ENCODE measurements around the gene DDX27.
A peak's percentile ranks its signal among the peaks of the same experiment; 100 is the strongest.
"Not testable (repeated sequence)": the region's sequence is repeated elsewhere in the genome, so short reads cannot be mapped to it uniquely, and the experiment has no call there.

Gene DDX27, protein sequence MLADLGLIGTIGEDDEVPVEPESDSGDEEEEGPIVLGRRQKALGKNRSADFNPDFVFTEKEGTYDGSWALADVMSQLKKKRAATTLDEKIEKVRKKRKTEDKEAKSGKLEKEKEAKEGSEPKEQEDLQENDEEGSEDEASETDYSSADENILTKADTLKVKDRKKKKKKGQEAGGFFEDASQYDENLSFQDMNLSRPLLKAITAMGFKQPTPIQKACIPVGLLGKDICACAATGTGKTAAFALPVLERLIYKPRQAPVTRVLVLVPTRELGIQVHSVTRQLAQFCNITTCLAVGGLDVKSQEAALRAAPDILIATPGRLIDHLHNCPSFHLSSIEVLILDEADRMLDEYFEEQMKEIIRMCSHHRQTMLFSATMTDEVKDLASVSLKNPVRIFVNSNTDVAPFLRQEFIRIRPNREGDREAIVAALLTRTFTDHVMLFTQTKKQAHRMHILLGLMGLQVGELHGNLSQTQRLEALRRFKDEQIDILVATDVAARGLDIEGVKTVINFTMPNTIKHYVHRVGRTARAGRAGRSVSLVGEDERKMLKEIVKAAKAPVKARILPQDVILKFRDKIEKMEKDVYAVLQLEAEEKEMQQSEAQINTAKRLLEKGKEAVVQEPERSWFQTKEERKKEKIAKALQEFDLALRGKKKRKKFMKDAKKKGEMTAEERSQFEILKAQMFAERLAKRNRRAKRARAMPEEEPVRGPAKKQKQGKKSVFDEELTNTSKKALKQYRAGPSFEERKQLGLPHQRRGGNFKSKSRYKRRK

DNA sequence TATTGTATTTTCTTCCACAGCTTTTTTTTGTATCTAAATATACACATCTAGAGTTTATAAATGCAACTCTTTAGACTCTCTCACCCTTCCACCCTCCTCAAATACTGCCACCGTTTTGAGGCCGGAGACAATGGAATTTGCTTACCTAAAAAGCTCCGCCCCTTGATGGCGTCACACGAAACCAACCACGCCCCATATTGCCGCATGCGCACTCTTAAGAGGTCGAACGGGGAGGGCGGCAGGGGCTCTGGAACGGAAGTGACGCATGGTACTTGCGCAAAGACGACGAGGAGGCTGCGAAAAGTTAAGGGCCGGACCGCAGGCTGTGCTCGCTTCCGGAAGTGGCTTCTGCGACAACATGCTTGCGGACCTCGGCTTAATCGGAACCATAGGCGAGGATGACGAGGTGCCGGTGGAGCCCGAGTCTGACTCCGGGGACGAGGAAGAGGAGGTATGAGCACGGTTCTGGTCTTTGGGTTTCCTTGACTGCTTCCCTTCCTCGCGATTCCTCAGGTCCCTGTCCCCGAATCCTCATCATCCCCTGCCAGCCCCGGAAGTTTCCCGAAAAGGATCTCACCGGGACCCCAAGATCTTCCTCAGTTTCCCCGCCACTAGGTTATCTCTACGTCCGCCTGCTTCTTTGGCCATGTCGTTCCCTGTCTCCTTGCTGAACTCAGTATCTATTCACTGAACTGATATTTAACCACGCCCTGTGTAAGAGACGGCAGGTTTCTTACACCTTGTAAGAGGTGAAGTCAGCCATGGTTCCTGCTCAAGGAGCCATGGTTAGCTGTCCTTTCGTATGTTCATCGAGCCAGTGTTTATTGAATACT lies at the start of gene DDX27:
Gene DDX27 (plus strand): TSS at position 326 of the 833 bp plus-strand sequence. CDS start 33 bp downstream, at position 359.
- peak; percentile 75 to 99 (median 96) for DNase-seq

DNA sequence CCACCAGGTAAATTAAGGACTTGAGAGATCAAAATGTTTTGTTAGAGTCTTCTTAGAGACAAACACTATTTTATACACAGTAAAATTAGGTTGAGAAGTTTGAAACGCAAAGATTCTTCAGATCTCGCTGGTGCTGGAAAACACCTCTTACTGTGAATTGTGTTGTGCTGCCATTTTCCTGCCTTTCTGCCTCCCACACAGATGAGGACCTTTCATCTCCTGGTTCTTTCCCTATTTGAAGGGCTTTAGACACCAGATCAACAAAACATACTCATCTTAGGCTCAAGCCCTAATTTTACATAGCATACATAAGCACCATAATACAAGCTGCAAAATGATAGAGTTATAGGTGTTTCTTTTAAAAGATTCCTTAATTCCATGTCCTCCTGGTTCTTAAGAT lies 49.7 kb upstream of the DDX27 start:
- no peak for DNase-seq

GRCh38 chr20:49170714-49171113 lies 48.5 kb upstream of the DDX27 start:
- DNase-seq, result no peak

- peak in 19 of 58 donors; percentile 1 to 53 (median 24) for DNase-seq
These were observed 47.3 kb upstream of the DDX27 start for GRCh38 chr20:49171909-49172308.

DNA sequence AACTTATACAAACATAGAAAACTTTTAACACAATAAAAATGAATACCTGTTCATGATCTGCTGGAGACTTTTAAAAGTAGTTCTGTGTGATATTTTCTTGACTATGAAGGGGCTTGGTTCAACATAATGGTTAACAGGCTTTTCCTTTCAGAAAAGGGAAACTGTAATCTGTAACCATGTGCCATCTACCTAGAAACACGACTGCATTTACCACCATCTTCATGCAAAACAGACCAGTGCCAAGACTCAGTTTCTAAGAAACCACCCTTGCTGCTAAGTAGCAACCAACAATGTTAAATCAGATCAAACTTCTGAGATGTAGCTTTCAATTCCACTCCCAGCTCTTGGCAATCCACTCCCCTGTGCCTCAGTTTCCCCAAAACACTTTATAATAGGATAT lies 46.8 kb upstream of the DDX27 start:
- no peak for DNase-seq

- DNase-seq, result no peak
These were observed 45.0 kb upstream of the DDX27 start for GRCh38 chr20:49174183-49174582.

GRCh38 chr20:49179368-49180277 lies 39.6 kb upstream of the DDX27 start:
- DNase-seq, result no peak

- no peak for DNase-seq
These were observed 37.8 kb upstream of the DDX27 start for GRCh38 chr20:49181265-49181877.

DNA sequence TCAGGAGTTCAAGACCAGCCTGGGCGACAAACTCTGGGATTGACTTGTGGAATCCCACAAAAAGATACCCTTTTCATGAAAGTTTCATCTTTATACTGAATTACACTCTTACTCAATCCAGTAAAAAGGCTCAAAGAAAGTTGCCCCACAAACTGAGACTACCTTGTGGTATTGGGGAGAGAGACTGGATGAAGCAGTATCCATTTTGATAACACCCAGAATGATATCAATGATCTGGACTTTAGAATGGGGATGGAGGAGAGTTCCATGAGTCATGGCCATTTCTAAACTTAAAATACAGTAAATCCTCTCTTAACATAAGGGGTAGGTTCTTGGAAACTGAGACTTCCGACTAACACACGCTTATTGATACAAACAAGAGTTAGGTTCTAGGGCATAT lies 35.8 kb upstream of the DDX27 start:
- DNase-seq, result no peak

GRCh38 chr20:49184084-49184501 lies 35.1 kb upstream of the DDX27 start:
- DNase-seq, result not testable (repeated sequence)

DNA sequence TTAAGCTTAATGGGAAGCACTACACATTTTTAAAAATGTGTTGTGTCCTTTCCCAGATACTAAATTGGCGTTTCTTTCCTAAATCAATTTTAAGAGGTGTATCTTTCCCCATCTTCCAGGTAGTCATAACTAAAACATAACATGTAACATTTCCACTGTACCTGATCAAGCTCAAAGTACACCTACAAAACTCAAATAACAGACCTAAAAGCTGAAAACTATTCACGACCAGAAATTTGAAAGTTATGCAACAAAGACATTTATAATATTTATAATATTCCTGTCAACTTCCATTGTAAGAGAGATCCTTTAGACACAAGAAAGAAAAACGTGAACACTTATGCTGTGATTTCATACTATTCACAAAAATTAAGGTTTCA lies 34.5 kb upstream of the DDX27 start:
- no peak for DNase-seq

GRCh38 chr20:49185071-49185761 lies 34.0 kb upstream of the DDX27 start:
- DNase-seq, result no peak

- DNase-seq, result peak in 30 of 58 donors; percentile 3 to 56 (median 30)
These were observed 32.5 kb upstream of the DDX27 start for GRCh38 chr20:49186535-49187329.

- peak in 9 of 58 donors; percentile 9 to 56 (median 26) for DNase-seq
These were observed 31.8 kb upstream of the DDX27 start for GRCh38 chr20:49187330-49187850.

DNA sequence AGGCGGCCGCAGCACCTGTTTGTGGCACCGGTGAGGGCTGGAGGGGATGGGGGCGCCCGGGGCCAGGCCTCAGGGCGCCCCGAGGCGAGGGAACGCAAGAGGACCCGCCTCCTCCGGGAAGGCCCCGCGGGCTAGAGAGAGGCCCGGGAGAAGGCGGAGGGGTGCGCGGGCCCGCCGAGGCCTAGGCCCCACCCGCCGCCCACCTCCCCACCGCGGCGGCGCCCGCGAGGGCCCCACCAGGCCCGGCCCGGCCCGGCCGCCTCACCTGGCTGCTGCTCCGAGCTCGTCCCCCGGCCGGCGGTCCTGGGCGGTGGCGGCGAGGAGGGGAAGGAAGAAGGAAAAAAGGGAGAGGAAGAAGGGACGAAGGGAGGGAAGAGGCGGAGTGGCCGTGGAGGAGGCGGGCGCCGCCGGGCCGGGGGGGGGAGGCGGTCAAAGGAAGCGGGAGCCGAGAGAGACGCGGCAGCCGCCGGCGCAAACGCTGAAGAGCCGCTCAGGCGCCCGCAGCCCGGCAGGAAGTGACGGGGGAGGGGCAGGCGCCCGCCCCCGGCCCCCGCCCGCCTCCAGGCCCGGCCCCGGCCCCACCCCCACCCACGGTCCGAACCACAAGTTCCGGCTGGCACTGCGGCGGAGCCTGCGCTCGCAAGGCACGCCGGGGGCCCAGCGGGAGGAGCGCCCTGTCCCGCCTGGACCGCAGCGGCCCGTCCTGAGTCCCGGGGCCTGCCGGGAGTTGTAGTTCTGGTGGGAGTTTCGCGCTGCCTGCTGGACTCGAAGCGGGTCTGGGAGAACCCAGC lies 31.2 kb upstream of the DDX27 start, which contains the start of gene STAU1:
Gene STAU1 (minus strand): TSS at position 484 of the 791 bp plus-strand sequence. CDS start 22,133 bp downstream, outside the sequence.
- peak; percentile 41 to 97 (median 93) for DNase-seq

- not testable (repeated sequence) for DNase-seq
These were observed 26.2 kb upstream of the DDX27 start for GRCh38 chr20:49192944-49193518.

Measured in anterior cingulate cortex (tissue), 58 donors.